Measurements from ENCODE around the gene HACD3. TPM values are rescaled to one million over a fixed set of nuclear protein-coding genes. Genes with fewer than 3 reads are reported as not detected.

Gene HACD3
- total and polyA plus RNA-seq, 2 of the 13 experiments (the other 11 are each of a cell fraction or from before 2014, with no cell fraction given) = 73.6 to 161 TPM

DNA sequence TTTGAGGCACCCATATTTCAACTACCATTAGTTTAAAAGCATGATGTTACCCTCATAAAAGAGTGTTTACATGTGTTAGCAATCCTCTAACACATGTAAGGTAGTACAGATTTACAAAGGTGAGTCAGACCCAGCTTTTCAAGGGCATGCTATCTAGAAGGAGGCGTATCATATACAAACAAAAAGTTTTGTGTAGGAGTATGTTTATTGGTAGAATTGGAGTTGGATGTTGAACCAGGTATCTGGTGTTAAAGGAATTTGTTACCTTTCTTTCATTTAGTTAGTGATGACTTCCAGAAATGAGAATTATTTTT, 2.4 kb downstream of the HACD3 start (continued):
- no peak for TF ChIP-seq MLLT10 (CRISPR knock-in tag; IDR thresholded peaks at IDR 0.05)
- 0 out of 2 replicates have a peak, but pooled peaks have one; percentile 24 for TF ChIP-seq JUN (CRISPR knock-in tag; IDR thresholded peaks at IDR 0.05)
- TF ChIP-seq ZNF775 (CRISPR knock-in tag; IDR thresholded peaks at IDR 0.05; ENCODE audit: borderline replicate concordance) = no peak
- no peak for TF ChIP-seq DMAP1 (CRISPR knock-in tag; IDR thresholded peaks at IDR 0.05)
- no peak for TF ChIP-seq TBX2 (CRISPR knock-in tag; IDR thresholded peaks at IDR 0.05; ENCODE audit: borderline replicate concordance)
- peak; percentile 51; the same call in 1 of the 2 replicates for TF ChIP-seq SOX5 (CRISPR knock-in tag; IDR thresholded peaks at IDR 0.05; ENCODE audit: borderline replicate concordance)
- no peak for TF ChIP-seq SRY (CRISPR knock-in tag; IDR thresholded peaks at IDR 0.05)
- TF ChIP-seq, protein P1, sequence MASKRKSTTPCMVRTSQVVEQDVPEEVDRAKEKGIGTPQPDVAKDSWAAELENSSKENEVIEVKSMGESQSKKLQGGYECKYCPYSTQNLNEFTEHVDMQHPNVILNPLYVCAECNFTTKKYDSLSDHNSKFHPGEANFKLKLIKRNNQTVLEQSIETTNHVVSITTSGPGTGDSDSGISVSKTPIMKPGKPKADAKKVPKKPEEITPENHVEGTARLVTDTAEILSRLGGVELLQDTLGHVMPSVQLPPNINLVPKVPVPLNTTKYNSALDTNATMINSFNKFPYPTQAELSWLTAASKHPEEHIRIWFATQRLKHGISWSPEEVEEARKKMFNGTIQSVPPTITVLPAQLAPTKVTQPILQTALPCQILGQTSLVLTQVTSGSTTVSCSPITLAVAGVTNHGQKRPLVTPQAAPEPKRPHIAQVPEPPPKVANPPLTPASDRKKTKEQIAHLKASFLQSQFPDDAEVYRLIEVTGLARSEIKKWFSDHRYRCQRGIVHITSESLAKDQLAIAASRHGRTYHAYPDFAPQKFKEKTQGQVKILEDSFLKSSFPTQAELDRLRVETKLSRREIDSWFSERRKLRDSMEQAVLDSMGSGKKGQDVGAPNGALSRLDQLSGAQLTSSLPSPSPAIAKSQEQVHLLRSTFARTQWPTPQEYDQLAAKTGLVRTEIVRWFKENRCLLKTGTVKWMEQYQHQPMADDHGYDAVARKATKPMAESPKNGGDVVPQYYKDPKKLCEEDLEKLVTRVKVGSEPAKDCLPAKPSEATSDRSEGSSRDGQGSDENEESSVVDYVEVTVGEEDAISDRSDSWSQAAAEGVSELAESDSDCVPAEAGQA (IDR thresholded peaks at IDR 0.05; ENCODE audit: low read depth) = no peak
- TF ChIP-seq, protein P1 (CRISPR knock-in tag; IDR thresholded peaks at IDR 0.05; ENCODE audit: borderline replicate concordance) = no peak
- no peak for TF ChIP-seq MTF1 (CRISPR knock-in tag; IDR thresholded peaks at IDR 0.05)
- TF ChIP-seq ASH2L (IDR thresholded peaks at IDR 0.05; ENCODE audit: insufficient read length, low read depth, low read length) = no peak
- 0 out of 2 replicates have a peak, but pooled peaks have one; percentile 2 for TF ChIP-seq MAX (IDR thresholded peaks at IDR 0.05)
- no peak for TF ChIP-seq MEF2D (CRISPR knock-in tag; IDR thresholded peaks at IDR 0.05)
- TF ChIP-seq KDM3A (CRISPR knock-in tag; IDR thresholded peaks at IDR 0.05; ENCODE audit: low read depth) = no peak
- no peak for TF ChIP-seq ZBTB20 (CRISPR knock-in tag; IDR thresholded peaks at IDR 0.05; ENCODE audit: borderline replicate concordance, low read depth)
- TF ChIP-seq, protein P2, sequence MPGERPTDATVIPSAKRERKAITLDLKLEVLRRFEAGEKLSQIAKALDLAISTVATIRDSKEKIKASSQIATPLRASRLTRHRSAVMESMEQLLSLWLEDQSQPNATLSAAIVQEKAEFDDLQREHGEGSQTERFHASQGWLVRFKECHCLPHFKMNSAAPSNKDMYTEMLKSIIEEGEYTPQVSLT (CRISPR knock-in tag; IDR thresholded peaks at IDR 0.05; ENCODE audit: borderline replicate concordance, low read depth) = no peak
- TF ChIP-seq SIX4 (CRISPR knock-in tag; IDR thresholded peaks at IDR 0.05) = no peak

Measured in HepG2 (cell line).